GM23338 (cell line): ENCODE results near the gene ACHE. TPM values are rescaled to one million over a fixed set of nuclear protein-coding genes. Genes with fewer than 3 reads are reported as not detected.

ENCODE experiments used
- CREB1 ChIP-seq: fragments of 250-450 bp; sonication (Bioruptor Pico); IDR thresholded peaks from 2 replicates; pipeline ENCODE4 v1.5.0; 2020; ENCODE audit warnings: low read depth, mild to moderate bottlenecking, moderate library complexity
- EZH2 ChIP-seq: fragments of 200-600 bp; sonication (generic); IDR thresholded peaks from one replicate; pipeline ENCODE4 v1.8.0; 2017; ENCODE audit warnings: antibody characterized with exemption, mild to moderate bottlenecking, low read depth; ENCODE audit not compliant: unreplicated experiment
- EZH2phosphoT487 ChIP-seq: fragments of 200-600 bp; sonication (generic); IDR thresholded peaks from one replicate; pipeline ENCODE4 v1.8.1; 2018; ENCODE audit warnings: antibody characterized with exemption; ENCODE audit not compliant: unreplicated experiment
- NANOG ChIP-seq: IDR thresholded peaks from 2 replicates; pipeline ENCODE4 v1.6.1; 2016; ENCODE audit warnings: antibody characterized with exemption, borderline replicate concordance
- ZNF331 ChIP-seq: fragments of 250-450 bp; sonication (Bioruptor Pico); IDR thresholded peaks from 2 replicates; pipeline ENCODE4 v1.5.0; 2020; ENCODE audit warnings: low read depth, mild to moderate bottlenecking, moderate library complexity
- microRNA-seq: library from miRNA; unstranded; fragments of <30 nt; microRNA quantifications from one replicate; pipeline ENCODE4, GENCODE V29; 2017
- polyA plus RNA-seq: library from polyadenylated mRNA; unstranded; fragments of >200 nt; fragmentation: Nextera tagmentation; extraction: Ambion mirVana; gene quantifications from 2 replicates; pipeline ENCODE4 v1.2.1, GENCODE V29; 2016
- small RNA-seq: library from RNA; depleted of rRNA; stranded (forward); fragments of <200 nt; gene quantifications from one replicate; pipeline ENCODE3, GENCODE V24; 2014; ENCODE audit warnings: low replicate concordance
- total RNA-seq: library from RNA; depleted of rRNA; stranded (reverse); fragments of >200 nt; shearing (Covaris generic); gene quantifications from 2 replicates; pipeline ENCODE4 v1.2.3, GENCODE V29; 2014; rRNA removed
- TF ChIP-seq, protein P1 (sequence below), 2 experiments: fragments of 200-600 bp in 1 of 2; sonication (generic) in 1 of 2; conservative IDR thresholded peaks; 2 replicates each; pipeline versions ENCODE4 v1.5.1 to v1.6.1; 2016 to 2017; ENCODE audit warnings: antibody characterized with exemption in 2 of 2, low read depth in 2 of 2, mild to moderate bottlenecking in 2 of 2, moderate library complexity in 1 of 2
- TF ChIP-seq, protein P2 (sequence below): IDR thresholded peaks from one replicate; pipeline ENCODE4 v1.6.1; 2018; ENCODE audit warnings: antibody characterized with exemption; ENCODE audit not compliant: unreplicated experiment

ACHE gene
- total and polyA plus RNA-seq, 2 experiments from 2014 or later = 3.6 to 3.7 TPM

DNA sequence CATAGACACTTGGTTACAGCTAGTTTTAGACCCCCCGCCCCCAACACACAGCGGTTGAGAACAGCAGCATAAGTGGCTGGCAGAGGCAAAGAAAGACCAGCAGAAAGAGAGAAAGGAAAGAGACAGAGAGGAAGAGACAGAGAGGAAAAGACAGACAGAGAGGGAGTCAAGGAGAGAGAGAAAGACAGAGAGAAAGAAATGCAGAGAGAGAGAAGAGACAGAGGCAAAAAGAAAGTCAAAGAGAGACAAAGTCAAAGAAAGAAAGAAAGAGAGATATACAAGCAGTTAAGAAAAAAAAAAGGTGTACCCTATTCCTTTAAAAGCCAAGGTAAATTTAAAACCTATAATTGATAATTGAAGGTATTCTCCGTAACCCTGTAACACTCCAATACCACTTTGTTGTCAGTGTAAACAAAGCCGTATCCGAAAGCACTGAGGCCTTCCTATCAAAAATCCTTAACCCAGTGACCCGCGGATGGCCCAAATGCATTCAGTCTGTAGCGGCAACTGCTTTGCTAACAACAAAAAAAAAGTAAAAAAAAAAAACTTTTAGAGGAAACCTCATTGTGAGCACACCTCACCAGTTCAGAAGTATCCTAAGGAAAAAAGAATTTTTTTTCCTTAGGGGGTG lies 55.1 kb downstream of the ACHE start (continued):
- TF ChIP-seq, protein P1, sequence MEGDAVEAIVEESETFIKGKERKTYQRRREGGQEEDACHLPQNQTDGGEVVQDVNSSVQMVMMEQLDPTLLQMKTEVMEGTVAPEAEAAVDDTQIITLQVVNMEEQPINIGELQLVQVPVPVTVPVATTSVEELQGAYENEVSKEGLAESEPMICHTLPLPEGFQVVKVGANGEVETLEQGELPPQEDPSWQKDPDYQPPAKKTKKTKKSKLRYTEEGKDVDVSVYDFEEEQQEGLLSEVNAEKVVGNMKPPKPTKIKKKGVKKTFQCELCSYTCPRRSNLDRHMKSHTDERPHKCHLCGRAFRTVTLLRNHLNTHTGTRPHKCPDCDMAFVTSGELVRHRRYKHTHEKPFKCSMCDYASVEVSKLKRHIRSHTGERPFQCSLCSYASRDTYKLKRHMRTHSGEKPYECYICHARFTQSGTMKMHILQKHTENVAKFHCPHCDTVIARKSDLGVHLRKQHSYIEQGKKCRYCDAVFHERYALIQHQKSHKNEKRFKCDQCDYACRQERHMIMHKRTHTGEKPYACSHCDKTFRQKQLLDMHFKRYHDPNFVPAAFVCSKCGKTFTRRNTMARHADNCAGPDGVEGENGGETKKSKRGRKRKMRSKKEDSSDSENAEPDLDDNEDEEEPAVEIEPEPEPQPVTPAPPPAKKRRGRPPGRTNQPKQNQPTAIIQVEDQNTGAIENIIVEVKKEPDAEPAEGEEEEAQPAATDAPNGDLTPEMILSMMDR (conservative IDR thresholded peaks at IDR 0.05; ENCODE audit: low read depth in 2 of 2) = no peak
- TF ChIP-seq CREB1 (CRISPR knock-in tag) (no peak), NANOG (no peak), ZNF331 (CRISPR knock-in tag) (no peak), EZH2phosphoT487 (no peak), EZH2 (no peak)
- TF ChIP-seq, protein P2, sequence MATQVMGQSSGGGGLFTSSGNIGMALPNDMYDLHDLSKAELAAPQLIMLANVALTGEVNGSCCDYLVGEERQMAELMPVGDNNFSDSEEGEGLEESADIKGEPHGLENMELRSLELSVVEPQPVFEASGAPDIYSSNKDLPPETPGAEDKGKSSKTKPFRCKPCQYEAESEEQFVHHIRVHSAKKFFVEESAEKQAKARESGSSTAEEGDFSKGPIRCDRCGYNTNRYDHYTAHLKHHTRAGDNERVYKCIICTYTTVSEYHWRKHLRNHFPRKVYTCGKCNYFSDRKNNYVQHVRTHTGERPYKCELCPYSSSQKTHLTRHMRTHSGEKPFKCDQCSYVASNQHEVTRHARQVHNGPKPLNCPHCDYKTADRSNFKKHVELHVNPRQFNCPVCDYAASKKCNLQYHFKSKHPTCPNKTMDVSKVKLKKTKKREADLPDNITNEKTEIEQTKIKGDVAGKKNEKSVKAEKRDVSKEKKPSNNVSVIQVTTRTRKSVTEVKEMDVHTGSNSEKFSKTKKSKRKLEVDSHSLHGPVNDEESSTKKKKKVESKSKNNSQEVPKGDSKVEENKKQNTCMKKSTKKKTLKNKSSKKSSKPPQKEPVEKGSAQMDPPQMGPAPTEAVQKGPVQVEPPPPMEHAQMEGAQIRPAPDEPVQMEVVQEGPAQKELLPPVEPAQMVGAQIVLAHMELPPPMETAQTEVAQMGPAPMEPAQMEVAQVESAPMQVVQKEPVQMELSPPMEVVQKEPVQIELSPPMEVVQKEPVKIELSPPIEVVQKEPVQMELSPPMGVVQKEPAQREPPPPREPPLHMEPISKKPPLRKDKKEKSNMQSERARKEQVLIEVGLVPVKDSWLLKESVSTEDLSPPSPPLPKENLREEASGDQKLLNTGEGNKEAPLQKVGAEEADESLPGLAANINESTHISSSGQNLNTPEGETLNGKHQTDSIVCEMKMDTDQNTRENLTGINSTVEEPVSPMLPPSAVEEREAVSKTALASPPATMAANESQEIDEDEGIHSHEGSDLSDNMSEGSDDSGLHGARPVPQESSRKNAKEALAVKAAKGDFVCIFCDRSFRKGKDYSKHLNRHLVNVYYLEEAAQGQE = no peak

Small RNA genes lying within 50 kb of the gene (microRNA-seq; reads per million reads assigned to microRNA genes)
- not detected for gene MIR6875

Small RNA genes lying within 50 kb of the gene (small RNA-seq; reads per million reads assigned to genes)
- gene RN7SL549P (not detected), gene RPS29P15 (not detected)

Other genes starting within 250 kb of the ACHE start
- 0.69 TPM in 1 of 2 replicates, not detected in the other for gene ACTL6B, start 239.4 kb downstream of the ACHE start, total RNA-seq
- 2.5 and 3.5 TPM in 2 replicates for gene ACTL6B, start 239.4 kb downstream of the ACHE start, polyA plus RNA-seq
- 153 and 156 TPM in 2 replicates for gene GNB2, start 222.1 kb downstream of the ACHE start, total RNA-seq
- 112 and 113 TPM in 2 replicates for gene GNB2, start 222.1 kb downstream of the ACHE start, polyA plus RNA-seq
- gene GIGYF1, start 201.6 kb downstream of the ACHE start, total RNA-seq = 50.6 and 69.8 TPM in 2 replicates
- 40.0 and 40.4 TPM in 2 replicates for gene GIGYF1, start 201.6 kb downstream of the ACHE start, polyA plus RNA-seq
- 87.3 and 110 TPM in 2 replicates for gene POP7, start 189.8 kb downstream of the ACHE start, total RNA-seq
- 216 and 219 TPM in 2 replicates for gene POP7, start 189.8 kb downstream of the ACHE start, polyA plus RNA-seq
- 0.89 TPM in 1 of 2 replicates, not detected in the other for gene EPO, start 175.4 kb downstream of the ACHE start, total RNA-seq
- 0.97 and 1.0 TPM in 2 replicates for gene EPO, start 175.4 kb downstream of the ACHE start, polyA plus RNA-seq
- gene ZAN, start 162.3 kb downstream of the ACHE start, total RNA-seq = 0.03 TPM in 1 of 2 replicates, not detected in the other
- 0.07 TPM in 1 of 2 replicates, not detected in the other for gene ZAN, start 162.3 kb downstream of the ACHE start, polyA plus RNA-seq
- gene EPHB4, start 68.4 kb downstream of the ACHE start, total RNA-seq = 145 and 164 TPM in 2 replicates
- 22.6 and 23.3 TPM in 2 replicates for gene EPHB4, start 68.4 kb downstream of the ACHE start, polyA plus RNA-seq
- 32.3 and 39.9 TPM in 2 replicates for gene SLC12A9, start 43.2 kb downstream of the ACHE start, total RNA-seq
- gene SLC12A9, start 43.2 kb downstream of the ACHE start, polyA plus RNA-seq = 9.7 and 10.3 TPM in 2 replicates
- 106 and 112 TPM in 2 replicates for gene TRIP6, start 28.5 kb downstream of the ACHE start, total RNA-seq
- gene TRIP6, start 28.5 kb downstream of the ACHE start, polyA plus RNA-seq = 44.6 and 45.0 TPM in 2 replicates
- 98.3 and 113 TPM in 2 replicates for gene SRRT, start 20.8 kb downstream of the ACHE start, total RNA-seq
- gene SRRT, start 20.8 kb downstream of the ACHE start, polyA plus RNA-seq = 125 and 140 TPM in 2 replicates
- gene UFSP1, start 6.2 kb downstream of the ACHE start, total RNA-seq = 11.5 and 11.8 TPM in 2 replicates
- gene UFSP1, start 6.2 kb downstream of the ACHE start, polyA plus RNA-seq = 2.0 and 4.1 TPM in 2 replicates
- gene MUC3A, start 53.6 kb upstream of the ACHE start, total RNA-seq = 16.3 and 19.1 TPM in 2 replicates
- gene MUC3A, start 53.6 kb upstream of the ACHE start, polyA plus RNA-seq = 44.4 and 45.7 TPM in 2 replicates
- gene MUC12, start 73.7 kb upstream of the ACHE start, total RNA-seq = 3.8 and 4.6 TPM in 2 replicates
- 18.0 and 21.4 TPM in 2 replicates for gene MUC12, start 73.7 kb upstream of the ACHE start, polyA plus RNA-seq
- gene MUC17, start 124.2 kb upstream of the ACHE start, total RNA-seq = under 0.01 TPM in 1 of 2 replicates, not detected in the other
- not detected in 2 replicates for gene MUC17, start 124.2 kb upstream of the ACHE start, polyA plus RNA-seq
- gene TRIM56, start 189.6 kb upstream of the ACHE start, total RNA-seq = 12.9 and 15.7 TPM in 2 replicates
- 8.7 and 10.0 TPM in 2 replicates for gene TRIM56, start 189.6 kb upstream of the ACHE start, polyA plus RNA-seq
- 0.97 and 2.0 TPM in 2 replicates for gene SERPINE1, start 231.2 kb upstream of the ACHE start, total RNA-seq
- 0.63 and 1.2 TPM in 2 replicates for gene SERPINE1, start 231.2 kb upstream of the ACHE start, polyA plus RNA-seq